K562 (cell line): ENCODE results near the gene NR0B2. TPM values are rescaled to one million over a fixed set of nuclear protein-coding genes. Genes with fewer than 3 reads are reported as not detected.

ENCODE experiments used
- ATF6 ChIP-seq: sonication (generic); formaldehyde crosslinking; IDR thresholded peaks from 2 replicates; pipeline ENCODE4 v1.4.0; 2020; ENCODE audit warnings: mild to moderate bottlenecking, missing genetic modification reagents
- DLX4 ChIP-seq: fragments of 250-450 bp; sonication (Bioruptor Pico); IDR thresholded peaks from 2 replicates; pipeline ENCODE4 v1.6.1; 2021; ENCODE audit warnings: mild to moderate bottlenecking
- L3MBTL2 ChIP-seq: fragments of 450-650 bp; IDR thresholded peaks from 2 replicates; pipeline ENCODE4 v1.6.1; 2016; ENCODE audit warnings: mild to moderate bottlenecking, moderate library complexity
- MAFG ChIP-seq: fragments of 450-650 bp; conservative IDR thresholded peaks from 2 replicates; pipeline ENCODE4 v1.6.1; 2016; ENCODE audit warnings: missing genetic modification characterization, missing compliant biosample characterization
- MLX ChIP-seq, 2 experiments: fragments of 450-650 bp in 1 of 2; sonication (generic) in 1 of 2; formaldehyde crosslinking; conservative IDR thresholded peaks; 2 replicates each; pipeline versions ENCODE4 v1.4.0 to v1.8.1; 2020 to 2022; ENCODE audit warnings: mild to moderate bottlenecking in 1 of 2, missing genetic modification reagents in 1 of 2
- MNT ChIP-seq, 2 experiments: fragments of 450-650 bp; conservative IDR thresholded peaks; 2 replicates each; pipeline ENCODE4 v1.6.1; 2017; ENCODE audit warnings: mild to moderate bottlenecking in 2 of 2, moderate library complexity in 2 of 2
- NRF1 ChIP-seq, 2 experiments: fragments of 450-650 bp; IDR thresholded peaks in 1 of 2; conservative IDR thresholded peaks in 1 of 2; 2 replicates each; pipeline ENCODE4 v1.6.1; 2014; ENCODE audit warnings: mild to moderate bottlenecking in 2 of 2
- RBM34 ChIP-seq: fragments of 200-400 bp; formaldehyde crosslinking; IDR thresholded peaks from 2 replicates; pipeline ENCODE4 v1.6.1; 2018; ENCODE audit warnings: low read length, borderline replicate concordance; ENCODE audit not compliant: insufficient read depth
- RREB1 ChIP-seq: fragments of 250-450 bp; sonication (Bioruptor Pico); IDR thresholded peaks from 2 replicates; pipeline ENCODE4 v1.4.0; 2020
- SNIP1 ChIP-seq: fragments of 450-650 bp; IDR thresholded peaks from 2 replicates; pipeline ENCODE4 v1.7.1; 2017; ENCODE audit warnings: low read depth, mild to moderate bottlenecking
- STAG1 ChIP-seq: sonication (generic); formaldehyde crosslinking; IDR thresholded peaks from 2 replicates; pipeline ENCODE4 v1.5.0; 2020; ENCODE audit warnings: missing genetic modification reagents, borderline replicate concordance
- XRCC5 ChIP-seq: fragments of 200-400 bp; formaldehyde crosslinking; IDR thresholded peaks from 2 replicates; pipeline ENCODE4 v1.6.1; 2017; ENCODE audit warnings: low read depth, mild to moderate bottlenecking, low read length
- ZBTB17 ChIP-seq: fragments of 450-650 bp; formaldehyde crosslinking; IDR thresholded peaks from 2 replicates; pipeline ENCODE4 v1.4.0; 2020; ENCODE audit warnings: mild to moderate bottlenecking
- polyA plus RNA-seq, 8 experiments: library from polyadenylated mRNA; depleted of rRNA in 4 of 8; stranded (reverse) in 5 of 8; unstranded in 3 of 8; fragments of >200 nt; fragmentation: Nextera tagmentation in 2 of 8; fragmentation: Illumina TruSeq in 1 of 8; extraction: Ambion mirVana in 2 of 8; extraction: Trizol in 1 of 8; gene quantifications; 2 replicates each; pipeline versions ENCODE4 v1.2.1 to v1.2.3, GENCODE V29; 2011 to 2014; ENCODE audit warnings: inconsistent platforms in 1 of 8, missing spikeins in 1 of 8
- total RNA-seq, 7 experiments: library from RNA; depleted of rRNA in 6 of 7; stranded (reverse); fragments of >200 nt in 6 of 7; fragmentation: Illumina TruSeq in 2 of 7; extraction: Trizol in 2 of 7; gene quantifications; 2 replicates each; pipeline versions ENCODE4 v1.2.1 to v1.2.3, GENCODE V29; 2011 to 2021; ENCODE audit warnings: low replicate concordance in 1 of 7

The NR0B2 gene
- total and polyA plus RNA-seq, 9 of the 15 experiments (the other 6 are each of a cell fraction or from before 2014, with no cell fraction given) = not detected

- TF ChIP-seq ATF6 (CRISPR knock-in tag) = no peak
- 0 out of 2 replicates have a peak, but pooled peaks have one; percentile 30 for TF ChIP-seq XRCC5
- no peak for TF ChIP-seq STAG1
- peak; percentile 91 to 92 for TF ChIP-seq NRF1 (conservative IDR thresholded peaks at IDR 0.05 in 1 of 2, IDR thresholded peaks at IDR 0.05 in 1 of 2)
- peak; percentile 31; the same call in 1 of the 2 replicates for TF ChIP-seq L3MBTL2
- TF ChIP-seq RBM34 = no peak
- TF ChIP-seq MLX (CRISPR knock-in tag; conservative IDR thresholded peaks at IDR 0.05) = no peak
- no peak for TF ChIP-seq SNIP1
- TF ChIP-seq DLX4 (CRISPR knock-in tag) = no peak
- TF ChIP-seq MNT (conservative IDR thresholded peaks at IDR 0.05) = peak in 1 of 2 experiments; percentile 18; a peak in 1 of 4 replicates
- TF ChIP-seq MAFG = peak; percentile 36; the same call in 1 of the 2 replicates
- no peak for TF ChIP-seq RREB1 (CRISPR knock-in tag)
- 0 out of 2 replicates have a peak, but pooled peaks have one; percentile 44 for TF ChIP-seq ZBTB17 (CRISPR knock-in tag)
These were observed 36.8 kb upstream of the NR0B2 start (continued) for GRCh38 chr1:26950602-26951001.
